ENCODE results near the gene PPP1CA.

Gene PPP1CA

DNA sequence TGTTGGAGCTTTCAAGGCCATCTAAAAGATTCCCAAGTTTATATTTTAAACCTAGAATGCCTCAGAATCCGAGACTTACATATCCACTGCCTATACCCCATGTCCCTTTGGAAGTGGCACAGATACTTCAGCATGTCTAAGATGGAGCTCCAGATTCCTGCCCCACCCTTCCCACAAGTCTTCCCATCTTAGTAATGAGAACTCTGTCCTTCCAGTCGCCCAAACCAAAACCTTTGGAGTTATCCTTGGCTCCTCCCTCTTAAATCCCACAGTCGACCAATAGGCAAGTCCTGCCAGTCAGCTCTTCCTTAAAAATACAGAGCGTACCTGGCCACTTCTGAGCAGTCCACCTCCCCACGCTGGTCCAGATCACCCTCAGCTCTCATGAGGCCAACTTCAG lies 52.6 kb downstream of the PPP1CA start:
- DNase-seq: no peak

All from GF-D8 (cell line).